Measurements from ENCODE around the gene CCL24. TPM values are rescaled to one million over a fixed set of nuclear protein-coding genes. Genes with fewer than 3 reads are reported as not detected.

CCL24 gene
- total and polyA plus RNA-seq, 2 donors (not counting 3 experiments of a cell fraction or from before 2014, with no cell fraction given) = not detected

GRCh38 chr7:75850235-75850634 lies 36.6 kb upstream of the CCL24 start:
- intact Hi-C loops (cut with micrococcal nuclease) (no loop called here), dilution Hi-C loops (cut with MboI; ENCODE audit: extremely low pct_ligation_motif_present, low sequenced_read_pairs) (no loop called here)
- no TSS peak for BruUV-seq (replicated peaks)
- H3K4me3 ChIP-seq (replicated peaks in 1 of 3; ENCODE audit: insufficient read depth in 1 of 3, low read depth in 1 of 3, low read length in 3 of 3) = no peak overlapping the region
- no peaks in the 10 kb centered on the region for H3K36me3 ChIP-seq (ENCODE audit: control insufficient read depth in 2 of 2, extremely low read depth in 1 of 2, insufficient read depth in 2 of 2, low read length in 2 of 2)
- H3K79me2 ChIP-seq (ENCODE audit: control insufficient read depth, insufficient read depth, low read length) = no peaks in the 10 kb centered on the region
- no peak overlapping the region for H3K4me2 ChIP-seq (ENCODE audit: insufficient read depth, low read length)
- no peaks in the 10 kb centered on the region for H4K20me1 ChIP-seq (replicated peaks; ENCODE audit: control insufficient read depth, extremely low read depth, insufficient read depth, low read length)
- H3K4me1 ChIP-seq (ENCODE audit: control insufficient read depth, extremely low read depth, insufficient read depth, low read length) = no peaks in the 10 kb centered on the region
- no peaks in the 10 kb centered on the region for H3K9me1 ChIP-seq (replicated peaks; ENCODE audit: control insufficient read depth, extremely low read depth, insufficient read depth, low read length)
- H3K9me3 ChIP-seq (replicated peaks; ENCODE audit: control insufficient read depth, insufficient read depth, low read length) = no peaks in the 10 kb centered on the region
- DNase-seq (ENCODE audit: low read depth, low spot score) (no peak), FAIRE-seq (no peak)
- no peak overlapping the region for H3K9ac ChIP-seq (replicated peaks; ENCODE audit: extremely low read depth, insufficient read depth, low read length)
- ChIA-PET CTCF (no interaction called here), POLR2A (no interaction called here)
- no peak for TF ChIP-seq MYC (IDR thresholded peaks at IDR 0.05; ENCODE audit: low read depth, low read length)
- TF ChIP-seq FOS (IDR thresholded peaks at IDR 0.05; ENCODE audit: borderline replicate concordance, insufficient read depth, low read length) = no peak
- TF ChIP-seq MAX (IDR thresholded peaks at IDR 0.05; ENCODE audit: insufficient read depth, insufficient read length) = no peak
- TF ChIP-seq GATA2 (IDR thresholded peaks at IDR 0.05; ENCODE audit: insufficient read depth, insufficient read length, low read depth, low read length) = no peak
- no peak for TF ChIP-seq CTCF (IDR thresholded peaks at IDR 0.05; ENCODE audit: extremely low read depth in 1 of 2, insufficient read depth in 1 of 2, low read depth in 1 of 2, low read length in 2 of 2)
- no peak for TF ChIP-seq JUN (IDR thresholded peaks at IDR 0.05; ENCODE audit: borderline replicate concordance, insufficient read depth, insufficient read length, low read depth)
- TF ChIP-seq POLR2AphosphoS5 (IDR thresholded peaks at IDR 0.05; ENCODE audit: insufficient read depth, low read depth, low read length) = no peak
- no peak for TF ChIP-seq POLR2A (IDR thresholded peaks at IDR 0.05; ENCODE audit: low read depth, low read length)
- no peak for TF ChIP-seq EZH2 (IDR thresholded peaks at IDR 0.05; ENCODE audit: borderline replicate concordance, low read depth, low read length, severe bottlenecking)
- no peak overlapping the region for H3K27ac ChIP-seq (ENCODE audit: insufficient read depth, low read depth, low read length)
- H2AFZ ChIP-seq (ENCODE audit: low read depth, low read length) = no peak overlapping the region
- H3K27me3 ChIP-seq (ENCODE audit: control insufficient read depth in 2 of 2, insufficient read depth in 2 of 2, low read length in 2 of 2) = no peaks in the 10 kb centered on the region

Data from endothelial cell of umbilical vein (primary cell).